Neural cell (in vitro differentiated cells): ENCODE measurements around the gene PDE11A. TPM values are rescaled to one million over a fixed set of nuclear protein-coding genes. Genes with fewer than 3 reads are reported as not detected.

Source experiments
- H2AFZ ChIP-seq: fragments of 200-600, 300-800 bp; sonication (generic), shearing (Covaris generic); 2 replicates; pipeline ENCODE4 v1.6.0; 2014; ENCODE audit warnings: low read depth, mild to moderate bottlenecking, antibody characterized with exemption, low read length, moderate library complexity
- H3F3A ChIP-seq: fragments of 200-600 bp; shearing (Covaris generic); 2 replicates; pipeline ENCODE4 v1.6.1; 2016; ENCODE audit warnings: mild to moderate bottlenecking, moderate library complexity, mixed read lengths, antibody characterized with exemption, low read length; ENCODE audit not compliant: insufficient read depth, poor library complexity, severe bottlenecking
- H3K27ac ChIP-seq: fragments of 200-600, 300-800 bp; sonication (generic), shearing (Covaris generic); 2 replicates; pipeline ENCODE4 v1.5.1; 2014; ENCODE audit warnings: mild to moderate bottlenecking, low read length, moderate library complexity
- H3K27me3 ChIP-seq: fragments of 300-800, 200-600 bp; sonication (generic), shearing (Covaris generic); 2 replicates; pipeline ENCODE4 v1.6.0; 2014; ENCODE audit warnings: mild to moderate bottlenecking, low read depth, low read length, moderate library complexity; ENCODE audit not compliant: insufficient read depth
- H3K36me3 ChIP-seq: fragments of 300-800, 200-600 bp; sonication (generic), shearing (Covaris generic); 2 replicates; pipeline ENCODE4 v1.5.1; 2014; ENCODE audit warnings: mild to moderate bottlenecking, antibody characterized with exemption, low read length, moderate library complexity; ENCODE audit not compliant: insufficient read depth
- H3K4me2 ChIP-seq: fragments of 300-800, 200-600 bp; sonication (generic), shearing (Covaris generic); 2 replicates; pipeline ENCODE4 v1.6.0; 2014; ENCODE audit warnings: mild to moderate bottlenecking, low read length
- H3K4me3 ChIP-seq: fragments of 300-800, 200-600 bp; sonication (generic), shearing (Covaris generic); 2 replicates; pipeline ENCODE4 v1.5.1; 2014; ENCODE audit warnings: mild to moderate bottlenecking, low read length, moderate library complexity
- H3K79me2 ChIP-seq: fragments of 200-600 bp; shearing (Covaris generic); replicated peaks from 2 replicates; pipeline ENCODE4 v1.6.0; 2014; ENCODE audit warnings: mild to moderate bottlenecking, low read length, moderate library complexity; ENCODE audit not compliant: insufficient read depth
- H3K9ac ChIP-seq: fragments of 300-800, 200-600 bp; sonication (generic), shearing (Covaris generic); 2 replicates; pipeline ENCODE4 v1.6.1; 2016; ENCODE audit warnings: mild to moderate bottlenecking, low read length, mixed read lengths
- H3K9me2 ChIP-seq: fragments of 200-600 bp; shearing (Covaris generic); 2 replicates; pipeline ENCODE4 v1.6.1; 2016; ENCODE audit warnings: mild to moderate bottlenecking, low read length, mixed read lengths; ENCODE audit not compliant: insufficient read depth
- H3K9me3 ChIP-seq: fragments of 200-600, 300-800 bp; sonication (generic), shearing (Covaris generic); 2 replicates; pipeline ENCODE4 v1.6.1; 2016; ENCODE audit warnings: mild to moderate bottlenecking, mixed run types, low read length, moderate library complexity, mixed read lengths
- H4K20me1 ChIP-seq: fragments of 200-600 bp; shearing (Covaris generic); 2 replicates; pipeline ENCODE4 v1.6.1; 2016; ENCODE audit warnings: mild to moderate bottlenecking, mixed run types; ENCODE audit not compliant: insufficient read depth
- CTCF ChIP-seq: fragments of 450-650 bp; IDR thresholded peaks from 2 replicates; pipeline ENCODE4 v1.5.1; 2014; ENCODE audit warnings: antibody characterized with exemption, mild to moderate bottlenecking, moderate library complexity; ENCODE audit not compliant: poor library complexity, severe bottlenecking
- EZH2 ChIP-seq: fragments of 200-600, 300-800 bp; shearing (Covaris generic), sonication (generic); IDR thresholded peaks from 2 replicates; pipeline ENCODE4 v1.6.1; 2014; ENCODE audit warnings: antibody characterized with exemption, low read length, borderline replicate concordance, mild to moderate bottlenecking; ENCODE audit not compliant: insufficient read depth, poor library complexity, severe bottlenecking
- MXI1 ChIP-seq: fragments of 450-650 bp; conservative IDR thresholded peaks from 2 replicates; pipeline ENCODE4 v1.6.1; 2014; ENCODE audit warnings: antibody characterized with exemption, mild to moderate bottlenecking; ENCODE audit not compliant: poor library complexity, severe bottlenecking
- POLR2AphosphoS5 ChIP-seq: IDR thresholded peaks from 2 replicates; pipeline ENCODE4 v1.6.1; 2012
- RAD21 ChIP-seq: fragments of 450-650 bp; conservative IDR thresholded peaks from 2 replicates; pipeline ENCODE4 v1.6.1; 2014; ENCODE audit warnings: antibody characterized with exemption, mild to moderate bottlenecking, moderate library complexity
- REST ChIP-seq: IDR thresholded peaks from 2 replicates; pipeline ENCODE4 v1.6.1; 2012; ENCODE audit warnings: borderline replicate concordance
- SMC3 ChIP-seq: fragments of 450-650 bp; conservative IDR thresholded peaks from 2 replicates; pipeline ENCODE4 v1.6.1; 2014; ENCODE audit warnings: antibody characterized with exemption, mild to moderate bottlenecking, moderate library complexity; ENCODE audit not compliant: poor library complexity
- TAF1 ChIP-seq: IDR thresholded peaks from 2 replicates; pipeline ENCODE4 v1.6.1; 2012; ENCODE audit warnings: low read depth
- polyA plus RNA-seq: library from polyadenylated mRNA; depleted of rRNA; stranded (reverse); fragments of >200 nt; gene quantifications from 2 replicates; pipeline ENCODE4 v1.2.3, GENCODE V29; 2014

PDE11A gene
- polyA plus RNA-seq, 1 donor from 2014 or later = 0.89 TPM

GRCh38 chr2:178074123-178075005 is 1.8 kb upstream of the PDE11A start:
- Histone ChIP-seq H3F3A (no peaks in the 10 kb centered on the region), H4K20me1 (no peaks in the 10 kb centered on the region), H3K4me3 (no peak overlapping the region), H3K36me3 (no peaks in the 10 kb centered on the region), H3K27ac (no peak overlapping the region), H3K4me2 (no peak overlapping the region), H3K9me3 (no peaks in the 10 kb centered on the region), H2AFZ (no peak overlapping the region), H3K27me3 (peaks cover 11% of the 10 kb centered on the region), H3K9me2 (no peaks in the 10 kb centered on the region), H3K9ac (no peak overlapping the region), H3K79me2 (no peaks in the 10 kb centered on the region)
- TF ChIP-seq EZH2 (no peak), RAD21 (no peak), SMC3 (no peak), MXI1 (no peak)

- Histone ChIP-seq H3K9ac (no peak overlapping the region), H3K27me3 (peaks cover 11% of the 10 kb centered on the region), H2AFZ (no peak overlapping the region), H3K9me3 (no peaks in the 10 kb centered on the region), H3K36me3 (no peaks in the 10 kb centered on the region), H3K9me2 (no peaks in the 10 kb centered on the region), H3F3A (no peaks in the 10 kb centered on the region), H4K20me1 (no peaks in the 10 kb centered on the region), H3K4me3 (peak overlapping the region; percentile 70), H3K79me2 (no peaks in the 10 kb centered on the region), H3K27ac (no peak overlapping the region), H3K4me2 (no peak overlapping the region)
- TF ChIP-seq EZH2 (no peak), MXI1 (no peak), RAD21 (no peak), CTCF (no peak), POLR2AphosphoS5 (no peak), TAF1 (no peak), REST (no peak)
Observed at GRCh38 chr2:178072000-178072382, 586 bp downstream of the PDE11A start.
